Suprapubic skin (tissue), 3 donors: Measurements from ENCODE around the gene MRPL9.

Experiments
- POLR2AphosphoS5 ChIP-seq, 3 donors: sonication (generic); formaldehyde crosslinking; IDR thresholded peaks; one replicate each; pipeline ENCODE4 v1.6.1; 2017; ENCODE audit warnings: antibody characterized with exemption in 3 of 3
- TF ChIP-seq, protein P1 (sequence below), 2 donors: fragments of 200-600 bp in 1 of 2; fragments of 450-650 bp in 1 of 2; sonication (generic) in 1 of 2; IDR thresholded peaks; one replicate each; pipeline ENCODE4 v1.5.1; 2016 to 2019; ENCODE audit warnings: antibody characterized with exemption in 2 of 2, mild to moderate bottlenecking in 1 of 2, moderate library complexity in 1 of 2

DNA sequence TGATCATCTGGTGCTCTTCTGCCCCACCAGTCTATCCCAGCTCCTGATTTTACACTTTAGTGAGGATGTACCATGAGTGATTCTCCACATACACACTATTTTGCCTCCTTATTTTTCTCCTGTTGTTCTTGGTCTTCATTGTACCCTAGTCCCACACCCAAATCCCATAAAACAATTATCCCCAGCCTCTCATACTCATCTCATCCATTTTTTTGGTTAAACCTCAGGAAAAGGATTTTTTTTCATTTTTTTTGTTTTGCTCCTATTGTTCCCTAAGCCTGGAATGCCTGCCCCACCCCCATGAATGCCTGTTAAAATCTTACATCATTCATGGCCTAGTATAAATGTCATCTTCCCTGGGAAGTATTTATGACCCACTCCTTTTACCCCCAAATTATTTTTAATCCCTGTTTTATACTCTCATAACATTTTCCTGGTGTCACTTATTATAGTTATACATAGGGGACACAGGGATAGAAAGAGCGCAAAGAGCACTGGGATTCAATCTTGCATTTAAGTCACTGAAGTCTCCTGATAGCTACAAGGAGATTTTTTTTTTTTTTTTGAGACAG lies 46.8 kb upstream of the MRPL9 start:
- TF ChIP-seq, protein P1, sequence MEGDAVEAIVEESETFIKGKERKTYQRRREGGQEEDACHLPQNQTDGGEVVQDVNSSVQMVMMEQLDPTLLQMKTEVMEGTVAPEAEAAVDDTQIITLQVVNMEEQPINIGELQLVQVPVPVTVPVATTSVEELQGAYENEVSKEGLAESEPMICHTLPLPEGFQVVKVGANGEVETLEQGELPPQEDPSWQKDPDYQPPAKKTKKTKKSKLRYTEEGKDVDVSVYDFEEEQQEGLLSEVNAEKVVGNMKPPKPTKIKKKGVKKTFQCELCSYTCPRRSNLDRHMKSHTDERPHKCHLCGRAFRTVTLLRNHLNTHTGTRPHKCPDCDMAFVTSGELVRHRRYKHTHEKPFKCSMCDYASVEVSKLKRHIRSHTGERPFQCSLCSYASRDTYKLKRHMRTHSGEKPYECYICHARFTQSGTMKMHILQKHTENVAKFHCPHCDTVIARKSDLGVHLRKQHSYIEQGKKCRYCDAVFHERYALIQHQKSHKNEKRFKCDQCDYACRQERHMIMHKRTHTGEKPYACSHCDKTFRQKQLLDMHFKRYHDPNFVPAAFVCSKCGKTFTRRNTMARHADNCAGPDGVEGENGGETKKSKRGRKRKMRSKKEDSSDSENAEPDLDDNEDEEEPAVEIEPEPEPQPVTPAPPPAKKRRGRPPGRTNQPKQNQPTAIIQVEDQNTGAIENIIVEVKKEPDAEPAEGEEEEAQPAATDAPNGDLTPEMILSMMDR (IDR thresholded peaks at IDR 0.05) = no peak
- TF ChIP-seq POLR2AphosphoS5 (IDR thresholded peaks at IDR 0.05) = no peak
